Measurements from ENCODE around the gene ANO2.
A peak's percentile ranks its signal among the peaks of the same experiment; 100 is the strongest.

Gene ANO2

DNA sequence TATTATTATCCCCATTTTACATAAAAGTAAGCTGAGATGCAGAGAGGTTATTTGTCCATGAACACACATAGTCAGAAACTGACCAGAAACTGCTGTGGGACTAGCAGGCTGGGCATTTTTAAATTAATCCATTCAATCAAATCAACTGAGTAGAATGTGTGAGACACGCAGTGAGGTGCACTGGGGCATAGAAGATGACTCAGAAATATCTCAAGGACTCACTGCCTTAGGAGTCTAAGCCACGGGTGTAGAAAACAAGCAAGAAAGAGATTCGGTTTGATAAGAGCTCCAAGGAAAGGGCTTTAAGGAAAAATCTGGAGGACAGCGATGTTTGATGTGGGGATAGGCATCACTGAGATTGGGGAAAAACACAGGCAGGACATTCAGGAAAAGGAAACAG, 127.8 kb downstream of the ANO2 start:
- Histone ChIP-seq H3K36me3 (replicated peaks) (no peaks in the 10 kb centered on the region), H3K27ac (no peak overlapping the region), H3K4me3 (ENCODE audit: low read depth, low read length) (no peak overlapping the region), H3K27me3 (replicated peaks) (no peaks in the 10 kb centered on the region)
- TF ChIP-seq, protein P1, sequence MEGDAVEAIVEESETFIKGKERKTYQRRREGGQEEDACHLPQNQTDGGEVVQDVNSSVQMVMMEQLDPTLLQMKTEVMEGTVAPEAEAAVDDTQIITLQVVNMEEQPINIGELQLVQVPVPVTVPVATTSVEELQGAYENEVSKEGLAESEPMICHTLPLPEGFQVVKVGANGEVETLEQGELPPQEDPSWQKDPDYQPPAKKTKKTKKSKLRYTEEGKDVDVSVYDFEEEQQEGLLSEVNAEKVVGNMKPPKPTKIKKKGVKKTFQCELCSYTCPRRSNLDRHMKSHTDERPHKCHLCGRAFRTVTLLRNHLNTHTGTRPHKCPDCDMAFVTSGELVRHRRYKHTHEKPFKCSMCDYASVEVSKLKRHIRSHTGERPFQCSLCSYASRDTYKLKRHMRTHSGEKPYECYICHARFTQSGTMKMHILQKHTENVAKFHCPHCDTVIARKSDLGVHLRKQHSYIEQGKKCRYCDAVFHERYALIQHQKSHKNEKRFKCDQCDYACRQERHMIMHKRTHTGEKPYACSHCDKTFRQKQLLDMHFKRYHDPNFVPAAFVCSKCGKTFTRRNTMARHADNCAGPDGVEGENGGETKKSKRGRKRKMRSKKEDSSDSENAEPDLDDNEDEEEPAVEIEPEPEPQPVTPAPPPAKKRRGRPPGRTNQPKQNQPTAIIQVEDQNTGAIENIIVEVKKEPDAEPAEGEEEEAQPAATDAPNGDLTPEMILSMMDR (IDR thresholded peaks at IDR 0.05; ENCODE audit: low read depth, low read length, missing control alignments): no peak
- in situ Hi-C loops (cut with HindIII; ENCODE audit: low pct_ligation_motif_present, low sequenced_read_pairs): no loop called here
- no peak for DNase-seq

DNA sequence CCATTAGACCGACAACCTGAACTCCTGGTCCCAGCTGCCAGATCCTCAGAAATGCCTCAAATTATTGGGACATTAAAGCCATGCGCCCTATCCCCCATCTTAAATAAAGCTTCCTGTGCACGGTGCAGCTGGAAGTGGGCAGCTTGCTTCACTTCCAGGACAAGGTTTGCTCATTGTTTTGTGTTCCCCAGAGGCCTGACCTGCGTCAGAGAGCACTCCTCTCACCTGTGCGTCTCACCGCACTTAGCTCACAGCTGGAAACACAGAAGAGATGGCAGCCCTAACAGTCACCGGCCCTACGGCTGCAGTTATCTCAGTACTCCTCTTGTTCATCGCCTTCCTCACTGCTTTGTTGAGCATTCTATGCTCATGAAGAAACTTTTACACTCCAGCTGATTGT, 135.5 kb downstream of the ANO2 start:
- H3K27ac ChIP-seq: no peak overlapping the region
- TF ChIP-seq, protein P1 (IDR thresholded peaks at IDR 0.05; ENCODE audit: low read depth, low read length, missing control alignments): no peak

GRCh38 chr12:5808981-5809380, 136.1 kb downstream of the ANO2 start:
- no peak overlapping the region for H3K27ac ChIP-seq
- H3K36me3 ChIP-seq (replicated peaks): no peaks in the 10 kb centered on the region
- no peaks in the 10 kb centered on the region for H3K27me3 ChIP-seq (replicated peaks)
- TF ChIP-seq, protein P1 (IDR thresholded peaks at IDR 0.05; ENCODE audit: low read depth, low read length, missing control alignments): no peak
- H3K4me3 ChIP-seq (ENCODE audit: low read depth, low read length): no peak overlapping the region
- in situ Hi-C loops (cut with HindIII; ENCODE audit: low pct_ligation_motif_present, low sequenced_read_pairs): no loop called here
- DNase-seq: peak; percentile 18

More for the DNA sequence above, 135.5 kb downstream of the ANO2 start:
- H3K27me3 ChIP-seq (replicated peaks): no peaks in the 10 kb centered on the region
- in situ Hi-C loops (cut with HindIII; ENCODE audit: low pct_ligation_motif_present, low sequenced_read_pairs): no loop called here
- no peaks in the 10 kb centered on the region for H3K36me3 ChIP-seq (replicated peaks)
- no peak overlapping the region for H3K4me3 ChIP-seq (ENCODE audit: low read depth, low read length)
- DNase-seq: no peak

GRCh38 chr12:5807514-5808219, 137.4 kb downstream of the ANO2 start:
- in situ Hi-C loops (cut with HindIII; ENCODE audit: low pct_ligation_motif_present, low sequenced_read_pairs): no loop called here
- no peaks in the 10 kb centered on the region for H3K27me3 ChIP-seq (replicated peaks)
- TF ChIP-seq, protein P1 (IDR thresholded peaks at IDR 0.05; ENCODE audit: low read depth, low read length, missing control alignments): no peak
- no peaks in the 10 kb centered on the region for H3K36me3 ChIP-seq (replicated peaks)
- H3K4me3 ChIP-seq (ENCODE audit: low read depth, low read length): no peak overlapping the region
- no peak overlapping the region for H3K27ac ChIP-seq
- DNase-seq: no peak

- TF ChIP-seq, protein P1 (IDR thresholded peaks at IDR 0.05; ENCODE audit: low read depth, low read length, missing control alignments): no peak
- in situ Hi-C loops (cut with HindIII; ENCODE audit: low pct_ligation_motif_present, low sequenced_read_pairs): no loop called here
- no peak overlapping the region for H3K27ac ChIP-seq
These were observed 138.0 kb downstream of the ANO2 start for GRCh38 chr12:5807090-5807414.

More at GRCh38 chr12:5807090-5807414, 138.0 kb downstream of the ANO2 start:
- no peak overlapping the region for H3K4me3 ChIP-seq (ENCODE audit: low read depth, low read length)
- no peaks in the 10 kb centered on the region for H3K36me3 ChIP-seq (replicated peaks)
- DNase-seq: no peak
- H3K27me3 ChIP-seq (replicated peaks): no peaks in the 10 kb centered on the region
